WTC11 (cell line): ENCODE data around the gene SP3. TPM values are rescaled to one million over a fixed set of nuclear protein-coding genes. Genes with fewer than 3 reads are reported as not detected.

Source experiments
- ATAC-seq: fragments of 200-7000 bp; cut with Tn5 transposase; 2 replicates; pipeline ENCODE4 v1.10.0; 2021; ENCODE audit warnings: mild to moderate bottlenecking, moderate library complexity
- CTCF ChIA-PET: fragments of 300-600 bp; sonication (Branson Sonifier 250); formaldehyde crosslinking; loops from one replicate; lab custom pipeline; 2021; ENCODE audit warnings: antibody characterized with exemption; lab: Charles Lee
- POLR2A ChIA-PET: fragments of 350-600 bp; sonication (Branson Sonifier 250); formaldehyde crosslinking; loops from one replicate; lab custom pipeline; 2021; ENCODE audit warnings: antibody characterized with exemption; lab: Charles Lee
- DNase-seq: peaks from one replicate; pipeline ENCODE4 v3.0.0; 2021; ENCODE audit warnings: low spot score
- H3K27ac Mint-ChIP-seq: 2 replicates; pipeline ENCODE4 v1.8.0; 2021; ENCODE audit warnings: mixed read lengths
- H3K27me3 Mint-ChIP-seq: 2 replicates; pipeline ENCODE4 v1.8.0; 2021; ENCODE audit warnings: low read depth, mild to moderate bottlenecking, moderate library complexity, mixed read lengths
- H3K36me3 Mint-ChIP-seq: 2 replicates; pipeline ENCODE4 v1.8.0; 2021; ENCODE audit warnings: mixed read lengths
- H3K4me1 Mint-ChIP-seq: 2 replicates; pipeline ENCODE4 v1.8.0; 2022; ENCODE audit warnings: mixed read lengths
- H3K4me3 Mint-ChIP-seq: 2 replicates; pipeline ENCODE4 v1.8.0; 2021; ENCODE audit warnings: mild to moderate bottlenecking, moderate library complexity, mixed read lengths
- H3K9me3 Mint-ChIP-seq: 2 replicates; pipeline ENCODE4 v1.8.0; 2021; ENCODE audit warnings: mixed read lengths
- ATF2 ChIP-seq: sonication (generic); formaldehyde crosslinking; IDR thresholded peaks from 2 replicates; pipeline ENCODE4 v1.8.1; 2022; ENCODE audit warnings: low read depth, missing genetic modification reagents, borderline replicate concordance
- CBFB ChIP-seq: sonication (generic); formaldehyde crosslinking; IDR thresholded peaks from 2 replicates; pipeline ENCODE4 v1.8.1; 2022; ENCODE audit warnings: mild to moderate bottlenecking, low read depth, missing genetic modification reagents
- E2F4 ChIP-seq: sonication (generic); formaldehyde crosslinking; IDR thresholded peaks from 2 replicates; pipeline ENCODE4 v1.8.1; 2022; ENCODE audit warnings: low read depth, mild to moderate bottlenecking, moderate library complexity, missing genetic modification reagents, borderline replicate concordance
- E2F5 ChIP-seq: sonication (generic); formaldehyde crosslinking; IDR thresholded peaks from 2 replicates; pipeline ENCODE4 v1.8.1; 2022; ENCODE audit warnings: mild to moderate bottlenecking, moderate library complexity, missing genetic modification reagents
- ELF4 ChIP-seq: sonication (generic); formaldehyde crosslinking; IDR thresholded peaks from 2 replicates; pipeline ENCODE4 v1.8.1; 2022; ENCODE audit warnings: low read depth, mild to moderate bottlenecking, moderate library complexity, missing genetic modification reagents
- FOXJ3 ChIP-seq: sonication (generic); formaldehyde crosslinking; IDR thresholded peaks from 2 replicates; pipeline ENCODE4 v1.9.0; 2021; ENCODE audit warnings: missing genetic modification reagents, mild to moderate bottlenecking, borderline replicate concordance
- GTF2I ChIP-seq: fragments of 250-450 bp; sonication (Bioruptor Pico); conservative IDR thresholded peaks from 2 replicates; pipeline ENCODE4 v1.4.0; 2021; ENCODE audit warnings: mild to moderate bottlenecking
- KAT7 ChIP-seq: sonication (generic); formaldehyde crosslinking; IDR thresholded peaks from 2 replicates; pipeline ENCODE4 v1.8.1; 2023; ENCODE audit warnings: missing genetic modification reagents, mild to moderate bottlenecking, borderline replicate concordance
- MXD4 ChIP-seq: fragments of 250-450 bp; sonication (Bioruptor Pico); IDR thresholded peaks from 2 replicates; pipeline ENCODE4 v1.8.0; 2021; ENCODE audit warnings: mild to moderate bottlenecking, moderate library complexity, borderline replicate concordance
- NFATC4 ChIP-seq: fragments of 250-450 bp; sonication (Bioruptor Pico); IDR thresholded peaks from 2 replicates; pipeline ENCODE4 v1.9.0; 2021; ENCODE audit warnings: mild to moderate bottlenecking
- NFE2L1 ChIP-seq: sonication (generic); formaldehyde crosslinking; IDR thresholded peaks from 2 replicates; pipeline ENCODE4 v1.8.1; 2023; ENCODE audit warnings: missing genetic modification reagents
- PRDM15 ChIP-seq: sonication (generic); formaldehyde crosslinking; IDR thresholded peaks from 2 replicates; pipeline ENCODE4 v1.8.0; 2022; ENCODE audit warnings: missing genetic modification reagents
- TEAD1 ChIP-seq: sonication (generic); formaldehyde crosslinking; IDR thresholded peaks from 2 replicates; pipeline ENCODE4 v1.8.0; 2022; ENCODE audit warnings: mild to moderate bottlenecking, missing genetic modification reagents
- USF2 ChIP-seq: sonication (generic); formaldehyde crosslinking; IDR thresholded peaks from 2 replicates; pipeline ENCODE4 v1.8.1; 2023; ENCODE audit warnings: mild to moderate bottlenecking, missing genetic modification reagents, moderate library complexity
- ZNF263 ChIP-seq: sonication (generic); formaldehyde crosslinking; IDR thresholded peaks from 2 replicates; pipeline ENCODE4 v1.8.1; 2022; ENCODE audit warnings: low read depth, mild to moderate bottlenecking, moderate library complexity, missing genetic modification reagents
- ZNF281 ChIP-seq: sonication (generic); formaldehyde crosslinking; IDR thresholded peaks from 2 replicates; pipeline ENCODE4 v1.8.0; 2023; ENCODE audit warnings: mild to moderate bottlenecking, missing genetic modification reagents
- ZNF425 ChIP-seq: fragments of 250-450 bp; sonication (Bioruptor Pico); conservative IDR thresholded peaks from 2 replicates; pipeline ENCODE4 v1.9.0; 2021; ENCODE audit warnings: mild to moderate bottlenecking
- ZNF512 ChIP-seq: sonication (generic); formaldehyde crosslinking; IDR thresholded peaks from 2 replicates; pipeline ENCODE4 v1.8.1; 2022; ENCODE audit warnings: missing genetic modification reagents, borderline replicate concordance
- total RNA-seq: library from RNA; stranded (reverse); gene quantifications from 3 replicates; pipeline ENCODE4 v1.2.3, GENCODE V29; 2021

Gene SP3
- total RNA-seq, 1 experiment from 2014 or later: 88.5 TPM

GRCh38 chr2:174002679-174003078 is 37.5 kb upstream of the SP3 start:
- DNase-seq: no peak
- CTCF ChIA-PET: no interaction called here
- no peak for TF ChIP-seq CBFB (CRISPR knock-in tag)
- TF ChIP-seq NFATC4: no peak
- no peak for TF ChIP-seq NFE2L1 (CRISPR knock-in tag)
- TF ChIP-seq ELF4 (CRISPR knock-in tag): no peak
- TF ChIP-seq E2F5 (CRISPR knock-in tag): no peak
- TF ChIP-seq PRDM15 (CRISPR knock-in tag): no peak
- TF ChIP-seq ZNF263 (CRISPR knock-in tag): no peak
- no peak for TF ChIP-seq GTF2I (CRISPR knock-in tag)
- no peak for TF ChIP-seq KAT7 (CRISPR knock-in tag)
- TF ChIP-seq USF2: no peak
- no peak for TF ChIP-seq MXD4 (CRISPR knock-in tag)
- TF ChIP-seq E2F4 (CRISPR knock-in tag): no peak
- TF ChIP-seq TEAD1 (CRISPR knock-in tag): no peak
- TF ChIP-seq ZNF425 (CRISPR knock-in tag): no peak
- no peak for TF ChIP-seq ZNF512
- no peak for TF ChIP-seq ATF2 (CRISPR knock-in tag)
- no peak for TF ChIP-seq FOXJ3
- no peak for TF ChIP-seq ZNF281 (CRISPR knock-in tag)
- TF ChIP-seq, all 79 proteins: peak for 0
- ATAC-seq: no peak
- no peak overlapping the region for H3K4me3 Mint-ChIP-seq
- H3K9me3 Mint-ChIP-seq: no peaks in the 10 kb centered on the region
- no peaks in the 10 kb centered on the region for H3K27me3 Mint-ChIP-seq
- no peaks in the 10 kb centered on the region for H3K36me3 Mint-ChIP-seq
- peaks cover 7% of the 10 kb centered on the region for H3K4me1 Mint-ChIP-seq
- H3K27ac Mint-ChIP-seq: no peak overlapping the region
- POLR2A ChIA-PET: no interaction called here
